MM.1S (cell line): Measurements from ENCODE around the gene TRIM44.

ENCODE experiments used
- EZH2 ChIP-seq: fragments of 300-600 bp; sonication (generic); optimal IDR thresholded peaks from 2 replicates; pipeline ENCODE3; 2017; ENCODE audit warnings: low read depth, mild to moderate bottlenecking, antibody characterized with exemption, low read length, mixed read lengths
- TF ChIP-seq, protein P1 (sequence below): fragments of 300-600 bp; sonication (generic); IDR thresholded peaks from 2 replicates; pipeline ENCODE4 v1.5.1; 2016; ENCODE audit warnings: antibody characterized with exemption, low read length, mixed read lengths

DNA sequence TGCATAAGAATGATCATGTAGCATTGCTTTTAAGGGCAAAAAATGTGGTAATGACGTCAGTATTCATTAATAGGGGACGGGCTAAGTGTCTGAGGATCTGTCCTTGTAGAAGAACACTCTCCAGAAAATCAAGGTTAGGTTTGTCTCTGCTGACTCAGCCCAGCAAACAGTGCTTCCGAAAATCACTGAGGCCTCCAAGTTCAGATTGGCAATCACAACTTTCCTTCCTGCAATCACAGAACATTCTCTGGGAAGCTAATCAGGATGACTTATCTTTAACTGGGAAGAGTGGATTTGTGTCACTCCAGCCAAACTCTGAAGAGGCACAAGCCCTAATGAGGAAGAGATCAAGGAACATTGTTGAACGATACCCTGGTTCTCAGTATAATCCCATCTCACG lies 158.0 kb downstream of the TRIM44 start:
- TF ChIP-seq, protein P1, sequence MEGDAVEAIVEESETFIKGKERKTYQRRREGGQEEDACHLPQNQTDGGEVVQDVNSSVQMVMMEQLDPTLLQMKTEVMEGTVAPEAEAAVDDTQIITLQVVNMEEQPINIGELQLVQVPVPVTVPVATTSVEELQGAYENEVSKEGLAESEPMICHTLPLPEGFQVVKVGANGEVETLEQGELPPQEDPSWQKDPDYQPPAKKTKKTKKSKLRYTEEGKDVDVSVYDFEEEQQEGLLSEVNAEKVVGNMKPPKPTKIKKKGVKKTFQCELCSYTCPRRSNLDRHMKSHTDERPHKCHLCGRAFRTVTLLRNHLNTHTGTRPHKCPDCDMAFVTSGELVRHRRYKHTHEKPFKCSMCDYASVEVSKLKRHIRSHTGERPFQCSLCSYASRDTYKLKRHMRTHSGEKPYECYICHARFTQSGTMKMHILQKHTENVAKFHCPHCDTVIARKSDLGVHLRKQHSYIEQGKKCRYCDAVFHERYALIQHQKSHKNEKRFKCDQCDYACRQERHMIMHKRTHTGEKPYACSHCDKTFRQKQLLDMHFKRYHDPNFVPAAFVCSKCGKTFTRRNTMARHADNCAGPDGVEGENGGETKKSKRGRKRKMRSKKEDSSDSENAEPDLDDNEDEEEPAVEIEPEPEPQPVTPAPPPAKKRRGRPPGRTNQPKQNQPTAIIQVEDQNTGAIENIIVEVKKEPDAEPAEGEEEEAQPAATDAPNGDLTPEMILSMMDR = no peak
- TF ChIP-seq EZH2 = no peak
